ENCODE data around the gene ADAMTSL3. TPM values are rescaled to one million over a fixed set of nuclear protein-coding genes. Genes with fewer than 3 reads are reported as not detected.
A peak's percentile ranks its signal among the peaks of the same experiment; 100 is the strongest.

The ADAMTSL3 gene
- total RNA-seq, 1 donor = 2.0 TPM

DNA sequence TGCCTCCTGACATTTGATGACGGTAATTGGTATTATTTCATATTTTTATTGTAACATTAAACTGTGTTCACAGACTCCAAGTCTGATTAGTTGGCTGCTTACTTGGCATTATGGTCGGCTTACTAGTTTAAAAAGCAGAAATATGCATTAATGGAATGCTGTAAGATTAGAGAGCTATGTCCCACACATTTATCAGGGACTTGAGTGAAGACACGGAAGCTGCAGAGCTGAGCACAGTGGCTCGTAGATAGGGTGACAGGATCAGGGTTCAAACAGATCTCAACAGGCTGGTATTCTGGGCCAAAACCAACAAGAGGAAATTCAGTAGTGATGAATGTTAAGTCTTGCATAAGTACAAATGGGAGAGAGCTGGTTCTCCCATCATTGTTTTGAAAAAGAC lies 113.8 kb downstream of the ADAMTSL3 start:
- TF ChIP-seq, protein P1, sequence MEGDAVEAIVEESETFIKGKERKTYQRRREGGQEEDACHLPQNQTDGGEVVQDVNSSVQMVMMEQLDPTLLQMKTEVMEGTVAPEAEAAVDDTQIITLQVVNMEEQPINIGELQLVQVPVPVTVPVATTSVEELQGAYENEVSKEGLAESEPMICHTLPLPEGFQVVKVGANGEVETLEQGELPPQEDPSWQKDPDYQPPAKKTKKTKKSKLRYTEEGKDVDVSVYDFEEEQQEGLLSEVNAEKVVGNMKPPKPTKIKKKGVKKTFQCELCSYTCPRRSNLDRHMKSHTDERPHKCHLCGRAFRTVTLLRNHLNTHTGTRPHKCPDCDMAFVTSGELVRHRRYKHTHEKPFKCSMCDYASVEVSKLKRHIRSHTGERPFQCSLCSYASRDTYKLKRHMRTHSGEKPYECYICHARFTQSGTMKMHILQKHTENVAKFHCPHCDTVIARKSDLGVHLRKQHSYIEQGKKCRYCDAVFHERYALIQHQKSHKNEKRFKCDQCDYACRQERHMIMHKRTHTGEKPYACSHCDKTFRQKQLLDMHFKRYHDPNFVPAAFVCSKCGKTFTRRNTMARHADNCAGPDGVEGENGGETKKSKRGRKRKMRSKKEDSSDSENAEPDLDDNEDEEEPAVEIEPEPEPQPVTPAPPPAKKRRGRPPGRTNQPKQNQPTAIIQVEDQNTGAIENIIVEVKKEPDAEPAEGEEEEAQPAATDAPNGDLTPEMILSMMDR (IDR thresholded peaks at IDR 0.05; ENCODE audit: insufficient read depth, low read length) = no peak
- H3K4me3 ChIP-seq (ENCODE audit: low read depth, low read length) = no peak overlapping the region
- peak; percentile 91 for DNase-seq (ENCODE audit: low read depth)

DNA sequence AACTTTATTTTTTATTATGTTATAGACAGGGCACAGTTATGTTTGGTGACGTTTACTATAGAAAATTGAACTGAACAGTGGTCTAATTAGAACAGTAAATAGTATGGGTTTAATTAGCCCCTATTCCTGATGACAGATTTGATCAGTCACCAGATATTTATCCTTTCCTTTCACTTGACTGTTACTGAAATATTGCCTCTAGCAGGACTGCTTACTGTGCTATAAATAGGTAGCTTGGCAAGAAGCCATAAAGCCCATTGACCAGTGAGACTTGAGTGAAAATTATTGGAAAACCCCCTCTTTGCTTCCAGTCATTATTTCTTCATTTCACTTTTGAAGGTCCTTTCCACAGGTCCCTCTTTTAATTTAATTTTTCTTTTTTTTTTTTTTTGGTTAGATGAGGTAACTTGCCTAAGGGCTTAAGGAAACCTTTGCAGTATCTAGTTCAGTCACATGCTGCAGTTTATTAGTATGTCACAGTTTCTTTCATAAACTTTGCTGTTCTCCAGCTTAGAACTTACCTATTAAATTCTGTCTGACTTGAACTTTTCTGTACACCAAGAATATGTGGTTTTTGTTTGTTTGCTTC lies 115.6 kb downstream of the ADAMTSL3 start:
- no peak for DNase-seq (ENCODE audit: low read depth)
- no peak overlapping the region for H3K4me3 ChIP-seq (ENCODE audit: low read depth, low read length)
- TF ChIP-seq, protein P1 (IDR thresholded peaks at IDR 0.05; ENCODE audit: insufficient read depth, low read length) = no peak

DNA sequence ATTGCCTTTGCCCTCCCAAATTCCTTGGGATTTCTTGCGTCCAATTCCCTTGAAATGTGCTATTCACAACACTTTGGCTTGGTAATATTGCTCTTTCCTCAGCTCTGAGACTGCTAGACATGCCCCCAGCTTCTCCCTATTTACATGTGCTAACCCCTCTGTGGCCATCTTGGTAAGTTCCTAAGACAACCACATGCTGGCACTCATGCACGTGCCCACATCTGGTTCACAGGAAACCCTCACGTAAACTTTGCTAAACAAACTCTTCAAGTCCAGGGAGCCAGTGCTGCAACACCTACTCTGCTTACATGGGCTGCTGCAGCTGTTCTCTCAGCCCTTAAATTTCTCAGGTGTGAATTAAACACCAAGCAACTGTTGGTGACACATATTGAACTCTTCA lies 121.8 kb downstream of the ADAMTSL3 start:
- DNase-seq (ENCODE audit: low read depth) = no peak
- H3K4me3 ChIP-seq (ENCODE audit: low read depth, low read length) = no peak overlapping the region
- TF ChIP-seq, protein P1 (IDR thresholded peaks at IDR 0.05; ENCODE audit: insufficient read depth, low read length) = no peak

DNA sequence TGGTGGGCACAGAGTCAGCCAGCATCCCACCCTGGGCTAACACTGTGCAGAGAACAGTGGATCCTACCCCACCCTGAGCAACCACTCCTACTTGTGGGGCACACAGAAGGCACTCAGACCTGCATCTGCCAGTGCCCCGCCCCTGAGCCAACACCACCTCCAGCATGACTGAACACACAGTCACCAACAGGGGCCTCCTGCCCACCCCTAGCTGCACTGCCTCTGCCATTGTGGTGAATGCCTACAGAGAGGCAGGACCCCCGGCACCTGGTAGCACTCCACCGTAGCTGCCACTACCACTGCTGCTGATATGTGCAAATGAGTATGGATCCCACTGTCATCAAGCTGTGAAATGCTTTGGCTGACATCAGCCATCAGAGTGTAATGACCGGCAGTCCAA lies 123.1 kb downstream of the ADAMTSL3 start:
- no peak overlapping the region for H3K4me3 ChIP-seq (ENCODE audit: low read depth, low read length)
- DNase-seq (ENCODE audit: low read depth) = no peak
- TF ChIP-seq, protein P1 (IDR thresholded peaks at IDR 0.05; ENCODE audit: insufficient read depth, low read length) = no peak

DNA sequence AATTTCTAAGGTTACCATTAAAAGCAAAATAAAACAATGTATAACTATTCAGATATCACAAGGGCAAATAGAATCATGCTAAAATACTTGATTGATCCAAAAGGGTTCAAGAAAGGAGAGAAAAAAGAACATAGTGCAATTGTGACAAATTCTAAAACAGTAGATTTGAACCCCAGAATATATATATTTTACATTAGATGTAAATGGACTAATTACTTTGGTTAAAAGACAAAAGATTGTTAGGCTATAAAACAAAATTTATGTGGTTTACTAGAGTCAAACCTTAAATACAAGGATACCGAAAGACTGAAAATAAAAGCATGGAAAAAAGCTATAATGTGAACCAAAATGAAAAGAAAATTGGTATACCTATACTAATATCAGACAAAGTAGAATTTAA lies 129.3 kb downstream of the ADAMTSL3 start:
- TF ChIP-seq, protein P1 (IDR thresholded peaks at IDR 0.05; ENCODE audit: insufficient read depth, low read length) = no peak
- H3K4me3 ChIP-seq (ENCODE audit: low read depth, low read length) = no peak overlapping the region
- no peak for DNase-seq (ENCODE audit: low read depth)

DNA sequence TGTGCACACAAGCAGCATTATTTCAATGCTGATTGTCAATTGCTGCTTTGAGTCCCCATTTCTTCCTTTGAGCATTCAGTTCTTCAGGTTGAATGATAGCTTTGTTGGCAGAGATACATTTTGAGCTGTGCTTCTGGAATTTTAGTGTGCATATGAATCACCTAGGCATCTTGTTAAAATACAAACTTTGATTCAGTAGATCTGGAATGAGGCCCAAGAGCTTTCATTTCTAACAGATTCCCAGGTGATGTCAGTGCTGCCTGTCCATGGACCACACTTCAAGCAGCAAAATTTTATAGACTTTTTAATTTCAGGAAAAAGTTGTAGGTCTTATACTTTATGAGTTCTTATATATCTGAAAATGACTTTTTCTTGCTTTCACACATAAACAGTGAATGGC lies 131.1 kb downstream of the ADAMTSL3 start:
- DNase-seq (ENCODE audit: low read depth) = peak; percentile 41
- TF ChIP-seq, protein P1 (IDR thresholded peaks at IDR 0.05; ENCODE audit: insufficient read depth, low read length) = no peak

DNA sequence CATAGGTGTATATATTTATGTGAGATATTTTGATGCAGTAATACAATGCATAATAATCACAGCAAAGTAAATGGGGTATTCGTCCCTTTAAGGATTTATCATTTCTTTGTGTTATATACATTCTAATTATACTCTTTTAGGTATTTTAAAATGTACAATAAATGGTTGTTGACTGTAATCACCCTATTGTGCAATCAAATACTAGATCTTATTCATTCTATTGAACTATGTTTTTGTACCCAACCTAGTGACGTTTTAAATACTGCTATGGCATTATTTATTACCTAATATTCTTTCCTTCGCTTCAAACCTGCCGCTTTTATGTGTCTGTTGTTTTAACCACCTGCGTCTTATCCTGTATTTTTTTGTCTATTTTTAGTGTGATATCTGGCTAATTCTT lies 132.4 kb downstream of the ADAMTSL3 start:
- H3K4me3 ChIP-seq (ENCODE audit: low read depth, low read length) = no peak overlapping the region
- TF ChIP-seq, protein P1 (IDR thresholded peaks at IDR 0.05; ENCODE audit: insufficient read depth, low read length) = no peak
- no peak for DNase-seq (ENCODE audit: low read depth)

More for the DNA sequence above, 131.1 kb downstream of the ADAMTSL3 start:
- no peak overlapping the region for H3K4me3 ChIP-seq (ENCODE audit: low read depth, low read length)

Measured in fibroblast of the aortic adventitia (primary cell).